Left lung (tissue), 10 donors: ENCODE measurements around the gene ROBO2. TPM values are rescaled to one million over a fixed set of nuclear protein-coding genes. Genes with fewer than 3 reads are reported as not detected.

Experiments used
- ATAC-seq: fragments of 200-7000 bp; cut with Tn5 transposase; one replicate; pipeline ENCODE4 v1.9.1; 2020; ENCODE audit warnings: moderate library complexity
- DNase-seq, 4 donors: peaks; one replicate each; pipeline ENCODE4 v3.0.0-alpha.2; 2013 to 2020
- H3K27ac ChIP-seq, 2 donors: fragments of 200-600 bp; sonication (generic) in 1 of 2; one replicate each; pipeline versions ENCODE4 v1.5.0 to v1.8.0; 2020 to 2021
- H3K27me3 ChIP-seq, 2 donors: fragments of 200-600 bp; sonication (generic) in 1 of 2; one replicate each; pipeline versions ENCODE4 v1.5.0 to v1.8.0; 2020 to 2021
- H3K36me3 ChIP-seq, 2 donors: fragments of 200-600 bp; sonication (generic) in 1 of 2; one replicate each; pipeline versions ENCODE4 v1.5.0 to v1.8.0; 2020 to 2021
- H3K4me1 ChIP-seq, 2 donors: fragments of 200-600 bp; one replicate each; pipeline ENCODE4 v1.8.0; 2021
- H3K4me3 ChIP-seq, 2 donors: fragments of 200-600 bp; sonication (generic) in 1 of 2; one replicate each; pipeline versions ENCODE4 v1.5.0 to v1.8.0; 2020 to 2021; ENCODE audit warnings: mild to moderate bottlenecking in 1 of 2
- H3K9me3 ChIP-seq, 2 donors: fragments of 200-600 bp; sonication (generic) in 1 of 2; one replicate each; pipeline versions ENCODE4 v1.5.0 to v1.8.0; 2020 to 2021
- intact Hi-C, 2 donors: fragments of 100-400 bp; cut with DNase I; formaldehyde crosslinking; loops; one replicate each; pipeline versions ENCODE4 v1.11.2 to v1.14.2; 2022
- polyA plus RNA-seq, 6 donors: library from polyadenylated mRNA; unstranded; fragments of 120-200 nt; gene quantifications; one replicate each; pipeline ENCODE4 v1.2.1, GENCODE V29; 2013; ENCODE audit not compliant: insufficient read length in 6 of 6
- total RNA-seq, 2 donors: library from RNA; stranded (reverse); fragmentation: NEBNext Ultra II Directional; extraction: Animal tissue kit (Norgen Biotek cat#: 25700); gene quantifications; one replicate each; pipeline ENCODE4 v1.2.1, GENCODE V29; 2021
- TF ChIP-seq, protein P1 (sequence below), 2 donors: fragments of 200-600 bp; sonication (generic) in 1 of 2; IDR thresholded peaks; one replicate each; pipeline versions ENCODE4 v1.5.0 to v1.8.0; 2021; ENCODE audit warnings: antibody characterized with exemption in 2 of 2
- donor health status: DM: no; HTN: yes; CAD: no.
- donor health status: DM: no; HTN: no; CAD: no.

The ROBO2 gene
- total and polyA plus RNA-seq, 8 donors: 4.9 to 66.2 (median 51.1) TPM

- no peaks in the 10 kb centered on the region for H3K27me3 ChIP-seq
- TF ChIP-seq, protein P1, sequence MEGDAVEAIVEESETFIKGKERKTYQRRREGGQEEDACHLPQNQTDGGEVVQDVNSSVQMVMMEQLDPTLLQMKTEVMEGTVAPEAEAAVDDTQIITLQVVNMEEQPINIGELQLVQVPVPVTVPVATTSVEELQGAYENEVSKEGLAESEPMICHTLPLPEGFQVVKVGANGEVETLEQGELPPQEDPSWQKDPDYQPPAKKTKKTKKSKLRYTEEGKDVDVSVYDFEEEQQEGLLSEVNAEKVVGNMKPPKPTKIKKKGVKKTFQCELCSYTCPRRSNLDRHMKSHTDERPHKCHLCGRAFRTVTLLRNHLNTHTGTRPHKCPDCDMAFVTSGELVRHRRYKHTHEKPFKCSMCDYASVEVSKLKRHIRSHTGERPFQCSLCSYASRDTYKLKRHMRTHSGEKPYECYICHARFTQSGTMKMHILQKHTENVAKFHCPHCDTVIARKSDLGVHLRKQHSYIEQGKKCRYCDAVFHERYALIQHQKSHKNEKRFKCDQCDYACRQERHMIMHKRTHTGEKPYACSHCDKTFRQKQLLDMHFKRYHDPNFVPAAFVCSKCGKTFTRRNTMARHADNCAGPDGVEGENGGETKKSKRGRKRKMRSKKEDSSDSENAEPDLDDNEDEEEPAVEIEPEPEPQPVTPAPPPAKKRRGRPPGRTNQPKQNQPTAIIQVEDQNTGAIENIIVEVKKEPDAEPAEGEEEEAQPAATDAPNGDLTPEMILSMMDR (IDR thresholded peaks at IDR 0.05): no peak
- H3K4me3 ChIP-seq: no peak overlapping the region
- intact Hi-C loops: no loop called here
- DNase-seq (no peak), ATAC-seq (no peak)
- no peaks in the 10 kb centered on the region for H3K36me3 ChIP-seq
- H3K9me3 ChIP-seq: no peaks in the 10 kb centered on the region
- H3K4me1 ChIP-seq: no peaks in the 10 kb centered on the region
- no peak overlapping the region for H3K27ac ChIP-seq
These were observed 386.6 kb downstream of the ROBO2 start for GRCh38 chr3:77426531-77426930.

GRCh38 chr3:77427528-77427927 is 387.6 kb downstream of the ROBO2 start:
- H3K27me3 ChIP-seq: no peaks in the 10 kb centered on the region
- TF ChIP-seq, protein P1 (IDR thresholded peaks at IDR 0.05): no peak
- intact Hi-C loops: no loop called here
- DNase-seq (no peak), ATAC-seq (no peak)
- no peak overlapping the region for H3K27ac ChIP-seq
- H3K4me1 ChIP-seq: no peaks in the 10 kb centered on the region
- H3K36me3 ChIP-seq: no peaks in the 10 kb centered on the region
- no peak overlapping the region for H3K4me3 ChIP-seq
- no peaks in the 10 kb centered on the region for H3K9me3 ChIP-seq

GRCh38 chr3:77436908-77437307 is 397.0 kb downstream of the ROBO2 start:
- H3K4me1 ChIP-seq: no peaks in the 10 kb centered on the region
- DNase-seq (no peak), ATAC-seq (no peak)
- H3K36me3 ChIP-seq: no peaks in the 10 kb centered on the region
- H3K9me3 ChIP-seq: no peaks in the 10 kb centered on the region
- H3K4me3 ChIP-seq: no peak overlapping the region
- intact Hi-C loops: no loop called here
- no peak overlapping the region for H3K27ac ChIP-seq
- no peaks in the 10 kb centered on the region for H3K27me3 ChIP-seq
- TF ChIP-seq, protein P1 (IDR thresholded peaks at IDR 0.05): no peak

- no peak overlapping the region for H3K4me3 ChIP-seq
- DNase-seq (no peak), ATAC-seq (no peak)
- intact Hi-C loops: no loop called here
- H3K36me3 ChIP-seq: no peaks in the 10 kb centered on the region
- H3K4me1 ChIP-seq: no peaks in the 10 kb centered on the region
- TF ChIP-seq, protein P1 (IDR thresholded peaks at IDR 0.05): no peak
- H3K27ac ChIP-seq: no peak overlapping the region
- H3K9me3 ChIP-seq: no peaks in the 10 kb centered on the region
- no peaks in the 10 kb centered on the region for H3K27me3 ChIP-seq
These were observed 406.2 kb downstream of the ROBO2 start for GRCh38 chr3:77446084-77446483.

DNA sequence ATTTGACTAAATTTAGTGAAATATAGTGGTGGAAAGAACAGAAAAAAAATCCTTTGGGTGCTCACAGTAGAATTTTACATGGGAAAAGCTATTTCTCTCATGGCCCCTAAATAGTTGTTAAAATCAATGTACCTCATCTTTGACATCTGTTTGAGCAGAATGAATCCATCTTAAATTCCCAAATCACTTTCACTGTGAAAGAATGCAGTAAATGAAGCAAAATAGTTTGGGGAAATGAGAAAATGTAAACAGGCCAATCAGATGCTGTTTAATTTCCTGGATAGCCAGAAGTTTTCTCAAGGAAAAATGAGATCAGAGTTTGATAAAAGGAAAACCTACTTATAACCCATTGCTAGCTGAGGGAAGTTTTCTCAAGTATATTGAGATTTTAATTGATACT is 406.9 kb downstream of the ROBO2 start:
- H3K27ac ChIP-seq: no peak overlapping the region
- no peaks in the 10 kb centered on the region for H3K4me1 ChIP-seq
- H3K36me3 ChIP-seq: no peaks in the 10 kb centered on the region
- DNase-seq (no peak), ATAC-seq (no peak)
- H3K9me3 ChIP-seq: no peaks in the 10 kb centered on the region
- no peak overlapping the region for H3K4me3 ChIP-seq
- intact Hi-C loops: no loop called here
- no peaks in the 10 kb centered on the region for H3K27me3 ChIP-seq
- TF ChIP-seq, protein P1 (IDR thresholded peaks at IDR 0.05): no peak
